Measurements from ENCODE around the gene FBN2.

FBN2 gene

GRCh38 chr5:128213833-128214232, 324.2 kb downstream of the FBN2 start:
- Mint-ChIP-seq H3K36me3 (ENCODE audit: low read depth) (no peaks in the 10 kb centered on the region), H3K4me1 (peaks cover 13% of the 10 kb centered on the region), H3K9me3 (no peaks in the 10 kb centered on the region), H3K27ac (no peak overlapping the region), H3K4me3 (no peak overlapping the region), H3K27me3 (ENCODE audit: low read depth, poor library complexity) (peaks cover 4% of the 10 kb centered on the region)
- DNase-seq = no peak
- TF ChIP-seq CTCF (IDR thresholded peaks at IDR 0.05) = no peak

- H3K27me3 Mint-ChIP-seq (ENCODE audit: low read depth, poor library complexity) = peaks cover 4% of the 10 kb centered on the region
- no peaks in the 10 kb centered on the region for H3K36me3 Mint-ChIP-seq (ENCODE audit: low read depth)
- H3K27ac Mint-ChIP-seq = no peak overlapping the region
- no peak overlapping the region for H3K4me3 Mint-ChIP-seq
- H3K4me1 Mint-ChIP-seq = peaks cover 13% of the 10 kb centered on the region
- peak; percentile 57 for DNase-seq
- H3K9me3 Mint-ChIP-seq = no peaks in the 10 kb centered on the region
- TF ChIP-seq CTCF (IDR thresholded peaks at IDR 0.05) = peak; percentile 73
These were observed 324.7 kb downstream of the FBN2 start for GRCh38 chr5:128213340-128213739.

GRCh38 chr5:128212191-128212806, 325.7 kb downstream of the FBN2 start:
- H3K4me3 Mint-ChIP-seq = no peak overlapping the region
- no peak overlapping the region for H3K27ac Mint-ChIP-seq
- H3K4me1 Mint-ChIP-seq = peaks cover 13% of the 10 kb centered on the region
- H3K36me3 Mint-ChIP-seq (ENCODE audit: low read depth) = no peaks in the 10 kb centered on the region
- no peaks in the 10 kb centered on the region for H3K9me3 Mint-ChIP-seq
- H3K27me3 Mint-ChIP-seq (ENCODE audit: low read depth, poor library complexity) = peaks cover under 1% of the 10 kb centered on the region
- DNase-seq = no peak
- TF ChIP-seq CTCF (IDR thresholded peaks at IDR 0.05) = no peak

GRCh38 chr5:128208436-128208835, 329.6 kb downstream of the FBN2 start:
- H3K9me3 Mint-ChIP-seq = no peaks in the 10 kb centered on the region
- H3K4me1 Mint-ChIP-seq = peaks cover 17% of the 10 kb centered on the region
- no peak for TF ChIP-seq CTCF (IDR thresholded peaks at IDR 0.05)

More at GRCh38 chr5:128208436-128208835, 329.6 kb downstream of the FBN2 start:
- Mint-ChIP-seq H3K27ac (no peak overlapping the region), H3K36me3 (ENCODE audit: low read depth) (no peaks in the 10 kb centered on the region), H3K27me3 (ENCODE audit: low read depth, poor library complexity) (no peaks in the 10 kb centered on the region), H3K4me3 (no peak overlapping the region)
- no peak for DNase-seq

Data from nephron progenitor cell (in vitro differentiated cells).